ENCODE measurements around the gene RGL1.

GRCh38 chr1:183886853-183887252, 81.9 kb downstream of the RGL1 start:
- TF ChIP-seq CTCF (conservative IDR thresholded peaks at IDR 0.05; ENCODE audit: low read depth, low read length) (no peak), EZH2 (IDR thresholded peaks at IDR 0.05; ENCODE audit: borderline replicate concordance, low read depth, low read length, poor library complexity, severe bottlenecking) (no peak)

Data from A673 (cell line).